ENCODE measurements around the gene FOXP4.

Gene FOXP4

GRCh38 chr6:41602422-41602743 lies 56.2 kb downstream of the FOXP4 start:
- no peak overlapping the region for H3K4me3 ChIP-seq (ENCODE audit: low read depth, low read length)
- in situ Hi-C loops (cut with HindIII; ENCODE audit: low sequenced_read_pairs), result no loop called here
- no peak for DNase-seq (ENCODE audit: low read depth, low spot score)
- TF ChIP-seq CTCF (IDR thresholded peaks at IDR 0.05; ENCODE audit: low read depth, low read length), result no peak

GRCh38 chr6:41602864-41603608 lies 56.9 kb downstream of the FOXP4 start:
- peak; percentile 84 for DNase-seq (ENCODE audit: low read depth, low spot score)
- TF ChIP-seq CTCF (IDR thresholded peaks at IDR 0.05; ENCODE audit: low read depth, low read length), result peak; percentile 93
- in situ Hi-C loops (cut with HindIII; ENCODE audit: low sequenced_read_pairs), result no loop called here
- H3K4me3 ChIP-seq (ENCODE audit: low read depth, low read length), result no peak overlapping the region

- in situ Hi-C loops (cut with HindIII; ENCODE audit: low sequenced_read_pairs), result no loop called here
- DNase-seq (ENCODE audit: low read depth, low spot score), result no peak
- TF ChIP-seq CTCF (IDR thresholded peaks at IDR 0.05; ENCODE audit: low read depth, low read length), result no peak
- H3K4me3 ChIP-seq (ENCODE audit: low read depth, low read length), result no peak overlapping the region
Observed at GRCh38 chr6:41604006-41604405, 57.8 kb downstream of the FOXP4 start.

DNA sequence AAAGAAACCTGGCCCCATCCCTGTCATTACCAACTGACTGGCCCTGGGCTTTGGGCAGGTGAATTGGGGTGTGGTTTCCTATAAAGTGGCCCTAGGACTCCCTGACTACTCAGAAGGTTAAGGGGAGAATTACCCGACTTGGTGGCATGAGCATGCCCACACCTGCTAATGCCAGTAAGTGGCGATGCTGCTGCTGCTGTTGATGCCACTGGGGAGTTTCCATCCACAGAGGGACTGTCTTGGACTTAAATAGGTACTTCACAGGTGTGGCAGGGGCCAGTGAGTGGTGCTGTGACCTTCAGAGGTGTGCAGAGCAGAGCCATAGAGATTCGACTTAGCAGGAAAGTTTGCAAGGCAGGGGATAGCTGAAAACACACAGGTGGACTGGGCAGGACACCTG lies 59.5 kb downstream of the FOXP4 start:
- DNase-seq (ENCODE audit: low read depth, low spot score), result no peak
- no peak overlapping the region for H3K4me3 ChIP-seq (ENCODE audit: low read depth, low read length)
- no peak for TF ChIP-seq CTCF (IDR thresholded peaks at IDR 0.05; ENCODE audit: low read depth, low read length)
- in situ Hi-C loops (cut with HindIII; ENCODE audit: low sequenced_read_pairs), result no loop called here

- in situ Hi-C loops (cut with HindIII; ENCODE audit: low sequenced_read_pairs), result no loop called here
Observed at GRCh38 chr6:41607036-41607435, 60.9 kb downstream of the FOXP4 start.

GRCh38 chr6:41607736-41608135 lies 61.6 kb downstream of the FOXP4 start:
- no peak for TF ChIP-seq CTCF (IDR thresholded peaks at IDR 0.05; ENCODE audit: low read depth, low read length)
- DNase-seq (ENCODE audit: low read depth, low spot score), result no peak
- H3K4me3 ChIP-seq (ENCODE audit: low read depth, low read length), result no peak overlapping the region
- in situ Hi-C loops (cut with HindIII; ENCODE audit: low sequenced_read_pairs), result no loop called here

More at GRCh38 chr6:41607036-41607435, 60.9 kb downstream of the FOXP4 start:
- no peak for DNase-seq (ENCODE audit: low read depth, low spot score)
- no peak for TF ChIP-seq CTCF (IDR thresholded peaks at IDR 0.05; ENCODE audit: low read depth, low read length)
- H3K4me3 ChIP-seq (ENCODE audit: low read depth, low read length), result no peak overlapping the region
